ENCODE data around the gene ATG7.
A peak's percentile ranks its signal among the peaks of the same experiment; 100 is the strongest.

ATG7 gene

DNA sequence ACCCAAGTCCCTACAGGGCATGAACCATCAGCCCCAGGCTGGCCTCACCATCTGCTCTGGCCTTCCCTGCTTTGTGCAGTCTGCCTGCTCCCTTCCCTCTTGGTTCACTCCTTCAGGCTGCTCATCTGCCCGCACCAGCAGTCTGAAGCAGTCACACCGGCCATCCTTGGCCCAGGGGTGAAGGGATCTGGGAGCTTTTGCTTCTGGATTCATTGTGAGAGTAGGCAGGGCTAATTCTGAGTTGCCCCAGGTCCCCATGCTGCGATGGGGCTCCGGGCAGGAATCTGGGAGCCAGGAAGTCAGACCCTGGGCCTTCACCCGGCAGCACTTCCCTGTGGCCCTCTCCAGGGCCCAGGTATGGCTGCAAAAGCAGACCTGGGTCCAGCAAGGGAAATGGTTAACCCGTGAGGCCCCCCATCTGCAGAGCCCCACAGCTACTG, 271.8 kb downstream of the ATG7 start:
- Histone ChIP-seq H3K27ac (ENCODE audit: low read depth, low read length) (no peak overlapping the region), H3K4me1 (ENCODE audit: insufficient read depth, low read length) (peaks cover 20% of the 10 kb centered on the region), H3K9me3 (ENCODE audit: low read length) (no peaks in the 10 kb centered on the region), H3K27me3 (ENCODE audit: control insufficient read depth in 1 of 2, insufficient read depth in 2 of 2, low read length in 2 of 2) (no peaks in the 10 kb centered on the region), H3K9ac (ENCODE audit: low read length) (no peak overlapping the region), H3K4me3 (ENCODE audit: low read depth in 1 of 2, low read length in 2 of 2) (no peak overlapping the region), H3K36me3 (ENCODE audit: insufficient read depth, low read length) (no peaks in the 10 kb centered on the region)

- Histone ChIP-seq H3K4me3 (ENCODE audit: low read depth in 1 of 2, low read length in 2 of 2) (no peak overlapping the region), H3K27me3 (ENCODE audit: control insufficient read depth in 1 of 2, insufficient read depth in 2 of 2, low read length in 2 of 2) (no peaks in the 10 kb centered on the region), H3K9me3 (ENCODE audit: low read length) (no peaks in the 10 kb centered on the region), H3K36me3 (ENCODE audit: insufficient read depth, low read length) (no peaks in the 10 kb centered on the region), H3K9ac (ENCODE audit: low read length) (no peak overlapping the region), H3K27ac (ENCODE audit: low read depth, low read length) (no peak overlapping the region), H3K4me1 (ENCODE audit: insufficient read depth, low read length) (peaks cover 21% of the 10 kb centered on the region)
These were observed 272.4 kb downstream of the ATG7 start for GRCh38 chr3:11544412-11545181.

- H3K4me1 ChIP-seq (ENCODE audit: insufficient read depth, low read length), result peaks cover 21% of the 10 kb centered on the region
- no peak overlapping the region for H3K4me3 ChIP-seq (ENCODE audit: low read depth in 1 of 2, low read length in 2 of 2)
- peak overlapping the region; percentile 58 for H3K27ac ChIP-seq (ENCODE audit: low read depth, low read length)
- H3K36me3 ChIP-seq (ENCODE audit: insufficient read depth, low read length), result no peaks in the 10 kb centered on the region
- H3K27me3 ChIP-seq (ENCODE audit: control insufficient read depth in 1 of 2, insufficient read depth in 2 of 2, low read length in 2 of 2), result no peaks in the 10 kb centered on the region
- no peak overlapping the region for H3K9ac ChIP-seq (ENCODE audit: low read length)
- H3K9me3 ChIP-seq (ENCODE audit: low read length), result no peaks in the 10 kb centered on the region
These were observed 273.1 kb downstream of the ATG7 start for GRCh38 chr3:11545186-11545851.

- H3K4me1 ChIP-seq (ENCODE audit: insufficient read depth, low read length), result peaks cover 14% of the 10 kb centered on the region
- H3K36me3 ChIP-seq (ENCODE audit: insufficient read depth, low read length), result no peaks in the 10 kb centered on the region
These were observed 274.6 kb downstream of the ATG7 start for GRCh38 chr3:11546657-11547302.

DNA sequence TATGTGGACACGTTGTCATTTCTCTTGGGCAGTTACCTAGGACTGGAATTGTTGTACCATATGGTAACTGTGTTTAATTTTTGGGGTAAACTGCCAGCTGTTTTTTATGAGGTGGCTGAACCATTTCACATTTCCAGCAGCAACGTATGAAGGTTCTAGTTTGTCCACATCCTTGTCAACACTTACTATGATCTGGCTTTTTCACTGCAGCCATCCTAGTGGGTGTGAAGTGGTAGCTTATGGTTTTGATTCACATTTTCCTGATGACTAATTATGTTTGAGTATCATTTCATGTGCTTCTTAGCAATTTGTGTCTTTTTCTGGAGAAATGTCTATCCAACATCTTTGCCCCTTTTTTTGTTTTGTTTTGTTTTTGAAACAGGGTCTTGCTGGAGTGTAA, 275.3 kb downstream of the ATG7 start:
- peaks cover 7% of the 10 kb centered on the region for H3K4me1 ChIP-seq (ENCODE audit: insufficient read depth, low read length)
- no peak overlapping the region for H3K9ac ChIP-seq (ENCODE audit: low read length)
- no peaks in the 10 kb centered on the region for H3K27me3 ChIP-seq (ENCODE audit: control insufficient read depth in 1 of 2, insufficient read depth in 2 of 2, low read length in 2 of 2)
- no peaks in the 10 kb centered on the region for H3K9me3 ChIP-seq (ENCODE audit: low read length)
- H3K4me3 ChIP-seq (ENCODE audit: low read depth in 1 of 2, low read length in 2 of 2), result no peak overlapping the region
- no peaks in the 10 kb centered on the region for H3K36me3 ChIP-seq (ENCODE audit: insufficient read depth, low read length)
- no peak overlapping the region for H3K27ac ChIP-seq (ENCODE audit: low read depth, low read length)

More at GRCh38 chr3:11546657-11547302, 274.6 kb downstream of the ATG7 start:
- Histone ChIP-seq H3K9ac (ENCODE audit: low read length) (no peak overlapping the region), H3K27ac (ENCODE audit: low read depth, low read length) (no peak overlapping the region), H3K4me3 (ENCODE audit: low read depth in 1 of 2, low read length in 2 of 2) (no peak overlapping the region), H3K9me3 (ENCODE audit: low read length) (no peaks in the 10 kb centered on the region), H3K27me3 (ENCODE audit: control insufficient read depth in 1 of 2, insufficient read depth in 2 of 2, low read length in 2 of 2) (no peaks in the 10 kb centered on the region)

GRCh38 chr3:11548721-11549131, 276.5 kb downstream of the ATG7 start:
- Histone ChIP-seq H3K4me1 (ENCODE audit: insufficient read depth, low read length) (peaks cover 12% of the 10 kb centered on the region), H3K4me3 (ENCODE audit: low read depth in 1 of 2, low read length in 2 of 2) (no peak overlapping the region), H3K36me3 (ENCODE audit: insufficient read depth, low read length) (no peaks in the 10 kb centered on the region), H3K27ac (ENCODE audit: low read depth, low read length) (peak overlapping the region; percentile 32), H3K9me3 (ENCODE audit: low read length) (no peaks in the 10 kb centered on the region), H3K9ac (ENCODE audit: low read length) (no peak overlapping the region), H3K27me3 (ENCODE audit: control insufficient read depth in 1 of 2, insufficient read depth in 2 of 2, low read length in 2 of 2) (no peaks in the 10 kb centered on the region)

- Histone ChIP-seq H3K27ac (ENCODE audit: low read depth, low read length) (no peak overlapping the region), H3K4me1 (ENCODE audit: insufficient read depth, low read length) (peaks cover 19% of the 10 kb centered on the region)
These were observed 277.5 kb downstream of the ATG7 start for GRCh38 chr3:11549580-11550140.

DNA sequence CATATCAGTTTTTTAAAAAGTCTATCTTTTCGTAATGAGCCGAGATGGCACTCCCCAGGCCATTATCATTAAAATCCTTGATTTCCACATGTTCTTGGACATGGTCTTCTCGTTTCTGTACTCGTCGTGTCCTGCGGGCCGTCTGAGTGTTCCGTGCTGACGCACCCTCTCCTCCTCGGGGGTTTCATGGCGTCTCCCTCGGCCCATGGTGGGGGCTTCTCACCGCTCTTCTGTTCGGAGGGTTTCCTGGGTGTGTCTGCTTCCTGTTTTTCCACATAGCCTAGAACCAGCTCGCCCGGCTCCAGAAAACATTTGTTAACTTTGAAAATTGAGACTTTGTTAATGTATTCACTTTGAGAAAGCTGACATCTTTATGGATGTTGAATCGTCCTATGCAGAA, 278.8 kb downstream of the ATG7 start:
- Histone ChIP-seq H3K9ac (ENCODE audit: low read length) (no peak overlapping the region), H3K36me3 (ENCODE audit: insufficient read depth, low read length) (peaks cover 5% of the 10 kb centered on the region), H3K4me3 (ENCODE audit: low read depth in 1 of 2, low read length in 2 of 2) (no peak overlapping the region), H3K9me3 (ENCODE audit: low read length) (no peaks in the 10 kb centered on the region), H3K4me1 (ENCODE audit: insufficient read depth, low read length) (peaks cover 31% of the 10 kb centered on the region), H3K27ac (ENCODE audit: low read depth, low read length) (no peak overlapping the region), H3K27me3 (ENCODE audit: control insufficient read depth in 1 of 2, insufficient read depth in 2 of 2, low read length in 2 of 2) (no peaks in the 10 kb centered on the region)

More at GRCh38 chr3:11549580-11550140, 277.5 kb downstream of the ATG7 start:
- H3K4me3 ChIP-seq (ENCODE audit: low read depth in 1 of 2, low read length in 2 of 2), result no peak overlapping the region
- no peak overlapping the region for H3K9ac ChIP-seq (ENCODE audit: low read length)
- peaks cover 5% of the 10 kb centered on the region for H3K36me3 ChIP-seq (ENCODE audit: insufficient read depth, low read length)
- H3K27me3 ChIP-seq (ENCODE audit: control insufficient read depth in 1 of 2, insufficient read depth in 2 of 2, low read length in 2 of 2), result no peaks in the 10 kb centered on the region
- no peaks in the 10 kb centered on the region for H3K9me3 ChIP-seq (ENCODE audit: low read length)

DNA sequence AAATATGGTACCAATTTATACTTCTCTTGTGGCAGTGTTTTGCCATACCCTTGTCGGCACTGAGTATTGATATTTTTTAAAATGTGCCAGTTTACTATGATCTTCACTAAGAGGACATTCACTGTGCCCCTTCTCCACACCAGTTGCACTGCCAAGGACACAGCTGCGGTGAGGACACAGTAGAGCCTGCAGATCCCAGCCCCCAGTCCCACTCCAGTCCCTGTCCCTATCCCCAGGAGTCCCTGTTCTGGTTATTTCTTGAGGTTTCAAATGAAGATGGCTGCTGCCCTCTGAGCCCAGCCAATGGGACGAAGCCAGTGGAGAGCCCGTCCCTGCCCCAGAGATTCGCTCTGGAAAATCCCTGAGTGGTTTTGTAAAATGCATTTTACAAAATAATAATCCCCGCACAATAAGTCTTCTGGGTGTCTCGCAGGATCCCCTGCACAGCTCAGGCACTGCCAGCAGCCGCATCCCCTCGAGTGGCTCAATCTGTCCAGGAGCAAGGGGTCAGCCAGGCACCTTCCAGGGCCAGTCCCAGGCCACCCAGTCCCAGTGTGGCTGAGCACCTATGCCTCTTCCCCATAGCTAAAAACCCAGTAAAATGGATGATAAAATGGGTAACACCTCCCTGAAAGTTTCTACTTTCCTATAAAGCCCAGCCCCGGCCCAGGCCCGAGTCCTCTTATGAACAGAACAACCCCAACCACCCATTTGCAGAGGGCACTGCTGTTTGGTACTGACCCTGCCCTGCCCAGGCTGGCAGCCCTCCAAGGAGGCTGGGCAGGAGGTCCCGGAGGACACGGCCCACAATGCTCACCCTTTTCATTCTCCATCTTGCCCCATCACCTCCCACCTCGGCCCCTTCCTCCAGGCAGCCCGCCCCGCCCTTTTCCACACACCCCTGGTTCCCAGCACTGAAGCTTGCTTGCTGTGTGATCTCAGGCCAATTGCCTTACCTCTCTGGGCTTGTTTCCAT, 280.4 kb downstream of the ATG7 start:
- Histone ChIP-seq H3K36me3 (ENCODE audit: insufficient read depth, low read length) (peaks cover 5% of the 10 kb centered on the region), H3K9me3 (ENCODE audit: low read length) (no peaks in the 10 kb centered on the region), H3K9ac (ENCODE audit: low read length) (no peak overlapping the region), H3K4me1 (ENCODE audit: insufficient read depth, low read length) (peaks cover 43% of the 10 kb centered on the region), H3K27ac (ENCODE audit: low read depth, low read length) (no peak overlapping the region), H3K4me3 (ENCODE audit: low read depth in 1 of 2, low read length in 2 of 2) (no peak overlapping the region), H3K27me3 (ENCODE audit: control insufficient read depth in 1 of 2, insufficient read depth in 2 of 2, low read length in 2 of 2) (no peaks in the 10 kb centered on the region)

- Histone ChIP-seq H3K36me3 (ENCODE audit: insufficient read depth, low read length) (peaks cover 5% of the 10 kb centered on the region), H3K27me3 (ENCODE audit: control insufficient read depth in 1 of 2, insufficient read depth in 2 of 2, low read length in 2 of 2) (no peaks in the 10 kb centered on the region), H3K4me3 (ENCODE audit: low read depth in 1 of 2, low read length in 2 of 2) (no peak overlapping the region), H3K4me1 (ENCODE audit: insufficient read depth, low read length) (peaks cover 46% of the 10 kb centered on the region), H3K9me3 (ENCODE audit: low read length) (no peaks in the 10 kb centered on the region), H3K27ac (ENCODE audit: low read depth, low read length) (no peak overlapping the region), H3K9ac (ENCODE audit: low read length) (no peak overlapping the region)
These were observed 281.4 kb downstream of the ATG7 start for GRCh38 chr3:11553436-11554235.
